GM12878 (cell line): ENCODE measurements around the gene MALRD1.

Experiments used
- BHLHE40 ChIP-seq, 2 experiments: fragments of 450-650 bp in 1 of 2; IDR thresholded peaks; 2 replicates each; pipeline ENCODE4 v1.6.1; 2011 to 2017; ENCODE audit warnings: low read depth in 2 of 2, borderline replicate concordance in 1 of 2, improper control_type of control experiment in 1 of 2, low read length in 1 of 2, mild to moderate bottlenecking in 1 of 2
- CBFB ChIP-seq: IDR thresholded peaks from 2 replicates; pipeline ENCODE4 v1.6.1; 2016; ENCODE audit warnings: antibody characterized with exemption, low read depth
- CTCF ChIP-seq, 3 experiments: IDR thresholded peaks in 2 of 3; conservative IDR thresholded peaks in 1 of 3; 2 replicates each; pipeline ENCODE4 v1.5.1; 2011; ENCODE audit warnings: low read depth in 3 of 3, low read length in 3 of 3, mild to moderate bottlenecking in 3 of 3, control low read depth in 2 of 3, moderate library complexity in 2 of 3, inconsistent platforms in 1 of 3, mixed read lengths in 1 of 3; ENCODE audit not compliant: control insufficient read depth in 2 of 3, insufficient read depth in 1 of 3; ENCODE audit errors: extremely low read depth in 1 of 3
- ETV6 ChIP-seq, 2 experiments: fragments of 450-650 bp in 1 of 2; IDR thresholded peaks in 1 of 2; conservative IDR thresholded peaks in 1 of 2; 2 replicates each; pipeline ENCODE4 v1.6.1; 2014; ENCODE audit warnings: antibody characterized with exemption in 1 of 2, borderline replicate concordance in 1 of 2, low read depth in 1 of 2, mild to moderate bottlenecking in 1 of 2, moderate library complexity in 1 of 2
- FOXK2 ChIP-seq: fragments of 450-650 bp; IDR thresholded peaks from 2 replicates; pipeline ENCODE4 v1.6.1; 2017; ENCODE audit warnings: mild to moderate bottlenecking, moderate library complexity
- JUND ChIP-seq: IDR thresholded peaks from 2 replicates; pipeline ENCODE4 v1.6.1; 2012; ENCODE audit warnings: low read depth, mild to moderate bottlenecking, low read length, improper control_type of control experiment, moderate library complexity
- PBX3 ChIP-seq: IDR thresholded peaks from 2 replicates; pipeline ENCODE4 v1.6.1; 2011; ENCODE audit warnings: mild to moderate bottlenecking, low read depth, low read length, moderate library complexity; ENCODE audit not compliant: insufficient replicate concordance
- POLR2AphosphoS2 ChIP-seq: IDR thresholded peaks from 2 replicates; pipeline ENCODE4 v1.6.1; 2011; ENCODE audit warnings: low read depth, mild to moderate bottlenecking, low read length, improper control_type of control experiment, moderate library complexity

GRCh38 chr10:19332304-19332703 lies 283.7 kb downstream of the MALRD1 start:
- TF ChIP-seq CTCF (IDR thresholded peaks at IDR 0.05 in 2 of 3, conservative IDR thresholded peaks at IDR 0.05 in 1 of 3; ENCODE audit: control insufficient read depth in 2 of 3, extremely low read depth in 1 of 3, insufficient read depth in 1 of 3, low read depth in 3 of 3, low read length in 3 of 3), result no peak
- TF ChIP-seq PBX3, result no peak
- TF ChIP-seq POLR2AphosphoS2, result no peak
- TF ChIP-seq FOXK2, result no peak
- no peak for TF ChIP-seq ETV6 (conservative IDR thresholded peaks at IDR 0.05 in 1 of 2, IDR thresholded peaks at IDR 0.05 in 1 of 2; ENCODE audit: borderline replicate concordance in 1 of 2, low read depth in 1 of 2)
- TF ChIP-seq BHLHE40 (IDR thresholded peaks at IDR 0.05; ENCODE audit: borderline replicate concordance in 1 of 2, low read depth in 2 of 2, low read length in 1 of 2), result no peak
- no peak for TF ChIP-seq CBFB
- no peak for TF ChIP-seq JUND
